GM12878 (cell line): ENCODE results near the gene TGFB1I1.

Source experiments
- ATF7 ChIP-seq: fragments of 450-650 bp; IDR thresholded peaks from 2 replicates; pipeline ENCODE4 v1.6.1; 2016; ENCODE audit warnings: low read depth, mild to moderate bottlenecking
- BRCA1 ChIP-seq: IDR thresholded peaks from 2 replicates; pipeline ENCODE4 v1.6.1; 2011; ENCODE audit warnings: low read depth, low read length, improper control_type of control experiment
- CBX3 ChIP-seq: fragments of 200-600 bp; sonication (generic); IDR thresholded peaks from 2 replicates; pipeline ENCODE4 v1.6.1; 2016; ENCODE audit warnings: low read depth, borderline replicate concordance

- TF ChIP-seq CBX3 = no peak
- no peak for TF ChIP-seq ATF7
- TF ChIP-seq BRCA1 = no peak
Measured at GRCh38 chr16:31453255-31454204, 18.4 kb upstream of the TGFB1I1 start.
